Middle frontal gyrus (tissue), 1 donor: ENCODE results near the gene TLE1.
"Not testable (repeated sequence)": the region's sequence is repeated elsewhere in the genome, so short reads cannot be mapped to it uniquely, and the experiment has no call there.

Experiments used
- DNase-seq: peaks from one replicate; pipeline ENCODE4 v3.0.0-alpha.2; 2015; ENCODE audit warnings: low spot score; ENCODE audit errors: extremely low spot score

TLE1 gene

GRCh38 chr9:81622471-81623255 is 66.7 kb downstream of the TLE1 start:
- no peak for DNase-seq

DNA sequence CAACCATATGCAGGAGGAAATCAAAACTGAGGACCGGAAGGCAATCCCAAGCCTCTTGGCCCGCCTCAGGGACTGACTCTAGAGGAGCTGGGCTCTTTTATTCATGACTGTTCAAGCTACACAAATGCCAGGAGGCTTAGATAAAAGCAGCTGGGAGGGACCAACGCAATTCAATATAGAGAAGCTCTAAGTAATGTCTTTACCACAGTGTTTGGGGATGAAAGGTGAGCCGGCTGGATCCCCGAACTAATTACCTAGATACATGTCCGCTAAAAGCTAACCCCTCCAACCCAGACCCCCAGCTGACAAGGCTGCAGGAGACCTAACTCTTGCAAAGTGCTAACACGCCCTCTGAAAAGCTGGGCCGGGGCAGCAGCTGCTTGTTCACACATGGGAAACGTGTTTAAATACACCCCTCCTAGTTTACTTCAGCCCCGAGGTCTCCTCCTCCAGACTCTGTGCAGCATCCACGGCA is 67.5 kb downstream of the TLE1 start:
- no peak for DNase-seq

- no peak for DNase-seq
These were observed 68.2 kb downstream of the TLE1 start for GRCh38 chr9:81621118-81621517.

DNA sequence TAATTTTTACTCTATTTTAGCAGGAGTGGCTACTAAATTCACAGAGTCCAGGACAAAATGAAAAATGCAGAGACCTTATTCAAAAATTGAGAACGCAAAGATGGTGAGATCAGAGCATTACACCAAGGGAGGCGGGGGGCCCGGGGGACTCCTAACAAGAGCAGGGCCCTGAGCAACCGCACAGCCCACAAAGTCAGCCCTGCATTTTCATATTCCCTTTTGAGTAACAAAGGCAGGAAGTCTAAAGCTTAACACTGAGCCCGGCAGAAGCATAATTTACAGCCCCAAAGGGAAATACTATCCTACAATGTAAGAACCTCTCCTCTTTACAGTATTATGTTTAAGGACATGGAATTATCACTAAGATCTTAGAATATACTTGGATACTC is 69.4 kb downstream of the TLE1 start:
- no peak for DNase-seq

DNA sequence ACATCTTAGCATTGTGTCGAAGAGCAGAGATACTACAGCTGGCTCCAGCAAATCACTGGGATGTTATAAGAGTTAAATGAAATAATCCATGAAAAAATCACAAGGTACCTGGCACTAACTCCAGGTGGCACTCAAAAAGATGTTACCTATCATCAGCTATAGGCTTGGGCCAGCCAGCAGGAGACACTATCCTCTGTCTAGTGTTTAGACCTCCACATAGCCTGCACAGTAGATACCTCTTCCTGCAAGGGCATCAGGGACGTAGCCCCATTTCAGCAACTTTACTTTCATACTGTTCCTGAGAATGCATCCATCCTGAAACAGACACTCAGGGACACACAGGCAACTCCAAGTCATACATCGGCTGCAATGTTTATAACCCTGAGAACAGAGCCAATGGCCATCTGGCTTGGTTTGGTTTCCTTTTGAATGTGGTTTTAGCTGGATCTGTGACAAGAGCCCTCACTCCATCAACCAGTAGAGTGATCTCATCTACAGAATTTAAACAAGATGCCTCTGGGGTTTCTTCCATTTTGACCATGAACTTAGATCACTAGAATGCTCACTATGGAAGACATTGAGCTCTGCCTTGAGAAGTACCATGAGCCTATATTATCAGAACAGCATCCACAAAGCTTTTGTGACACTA is 69.9 kb downstream of the TLE1 start:
- DNase-seq: no peak

DNA sequence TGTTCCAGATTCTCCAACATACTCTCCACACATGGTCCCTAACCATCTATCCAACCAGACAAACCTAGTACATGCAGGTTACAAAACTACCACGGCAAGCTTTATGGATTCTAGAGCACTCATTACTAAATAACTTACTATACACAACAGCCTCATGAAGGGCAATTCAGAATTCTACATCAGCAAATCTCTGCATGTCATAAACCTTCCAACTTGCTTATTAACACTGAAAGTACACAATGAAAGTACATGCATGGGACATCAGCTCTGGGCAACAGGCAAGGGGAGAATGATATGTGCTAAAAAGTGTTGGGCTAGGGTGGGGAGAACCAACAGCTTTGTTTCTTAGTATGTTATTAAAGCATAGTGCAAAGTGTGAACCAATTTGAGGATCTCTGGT is 70.4 kb downstream of the TLE1 start:
- no peak for DNase-seq

GRCh38 chr9:81616141-81616540 is 73.2 kb downstream of the TLE1 start:
- DNase-seq: no peak

- DNase-seq: no peak
These were observed 75.0 kb downstream of the TLE1 start for GRCh38 chr9:81614335-81614734.

DNA sequence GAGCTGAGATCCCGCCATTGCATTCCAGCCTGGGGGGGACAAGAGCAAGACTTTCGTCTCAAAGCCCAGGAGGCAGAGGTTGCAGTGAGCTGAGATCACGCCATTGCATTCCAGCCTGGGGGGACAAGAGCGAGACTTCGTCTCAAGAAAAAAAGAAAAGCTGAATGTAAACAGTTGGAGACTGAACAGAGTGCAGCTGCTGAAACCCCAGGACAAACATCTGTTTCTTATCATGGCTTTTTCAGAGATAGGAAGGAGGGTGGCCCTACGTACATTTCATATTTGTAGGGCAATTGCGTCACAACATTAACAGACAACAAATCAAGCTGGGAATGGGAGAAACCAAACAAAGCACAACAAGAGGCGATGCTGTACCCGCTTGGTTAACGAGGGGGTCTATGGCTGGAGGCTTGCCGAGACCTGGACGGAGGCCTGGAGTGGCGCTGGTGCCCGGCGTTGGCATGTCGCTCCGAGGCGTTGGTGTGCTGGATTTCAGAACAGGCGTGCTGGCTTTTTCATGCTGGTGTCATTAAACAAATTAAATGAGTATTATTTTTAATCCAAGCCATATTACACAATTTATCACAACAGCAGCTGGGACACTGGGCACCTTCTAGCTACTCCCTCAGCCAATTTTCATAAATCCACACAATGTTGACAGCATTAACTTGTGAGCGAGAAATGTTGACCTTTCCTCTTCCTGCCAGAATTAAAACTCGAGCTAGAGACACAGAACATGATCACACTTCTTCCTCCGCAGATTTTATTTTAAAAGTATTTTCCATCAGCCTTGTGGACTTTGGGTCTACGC is 76.1 kb downstream of the TLE1 start:
- no peak for DNase-seq

DNA sequence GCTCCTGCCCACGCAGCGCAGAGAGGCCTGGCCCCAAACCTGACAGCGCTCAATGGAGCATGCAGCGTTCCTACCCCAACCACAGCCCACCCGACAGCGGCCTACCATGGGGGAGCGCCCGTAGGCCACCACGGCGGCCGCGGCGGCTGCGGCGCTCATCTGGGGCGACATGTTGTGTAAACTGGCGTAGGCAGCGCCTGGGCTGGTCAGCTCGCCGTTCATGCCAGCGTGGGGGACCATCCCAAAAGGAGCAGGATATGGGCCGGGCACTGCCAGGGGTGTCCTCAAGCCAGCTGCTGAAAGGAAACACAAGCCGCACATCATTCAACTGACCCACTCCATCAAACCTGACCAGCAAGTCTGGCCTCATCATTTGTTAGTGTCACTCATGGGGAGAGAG is 77.7 kb downstream of the TLE1 start:
- DNase-seq: no peak

GRCh38 chr9:81610740-81611107 is 78.6 kb downstream of the TLE1 start:
- no peak for DNase-seq

GRCh38 chr9:81609782-81610739 is 79.3 kb downstream of the TLE1 start:
- DNase-seq: no peak

- DNase-seq: no peak
These were observed 81.1 kb downstream of the TLE1 start for GRCh38 chr9:81608289-81608657.

- no peak for DNase-seq
These were observed 81.6 kb downstream of the TLE1 start for GRCh38 chr9:81607593-81608288.

DNA sequence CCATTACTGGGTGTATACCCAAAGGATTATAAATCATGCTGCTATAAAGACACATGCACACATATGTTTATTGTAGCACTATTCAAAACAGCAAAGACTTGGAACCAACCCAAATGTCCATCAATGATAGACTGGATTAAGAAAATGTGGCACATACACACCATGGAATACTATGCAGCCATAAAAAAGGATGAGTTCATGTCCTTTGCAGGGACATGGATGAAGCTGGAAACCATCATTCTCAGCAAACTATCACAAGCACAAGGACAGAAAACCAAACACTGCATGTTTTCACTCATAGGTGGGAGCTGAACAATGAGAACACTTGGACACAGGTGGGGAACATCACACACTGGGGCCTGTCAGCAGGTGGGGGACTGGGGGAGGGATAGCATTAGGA is 83.1 kb downstream of the TLE1 start:
- not testable (repeated sequence) for DNase-seq

DNA sequence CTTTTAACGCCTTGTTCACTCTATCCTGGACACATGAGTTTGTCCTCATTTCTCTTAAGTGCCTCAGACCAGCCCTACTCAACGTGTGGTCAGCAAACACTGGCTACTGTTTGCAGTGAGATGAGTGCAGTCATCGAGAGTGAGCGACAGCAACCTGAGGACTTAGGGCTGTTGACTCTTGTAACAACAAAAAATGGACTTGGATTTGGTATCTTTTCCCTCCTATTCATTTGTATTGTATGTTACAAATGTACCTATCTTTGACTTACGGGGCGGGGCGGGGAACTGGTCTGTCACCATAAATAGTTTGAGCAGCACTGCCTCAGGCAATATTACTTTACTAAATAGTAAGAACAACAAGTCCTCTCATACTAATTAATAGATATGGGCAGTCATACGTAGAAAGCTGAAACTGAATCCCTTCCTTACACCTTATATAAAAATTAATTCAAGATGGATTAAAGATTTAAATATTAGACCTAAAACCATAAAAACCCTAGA is 84.1 kb downstream of the TLE1 start:
- no peak for DNase-seq

DNA sequence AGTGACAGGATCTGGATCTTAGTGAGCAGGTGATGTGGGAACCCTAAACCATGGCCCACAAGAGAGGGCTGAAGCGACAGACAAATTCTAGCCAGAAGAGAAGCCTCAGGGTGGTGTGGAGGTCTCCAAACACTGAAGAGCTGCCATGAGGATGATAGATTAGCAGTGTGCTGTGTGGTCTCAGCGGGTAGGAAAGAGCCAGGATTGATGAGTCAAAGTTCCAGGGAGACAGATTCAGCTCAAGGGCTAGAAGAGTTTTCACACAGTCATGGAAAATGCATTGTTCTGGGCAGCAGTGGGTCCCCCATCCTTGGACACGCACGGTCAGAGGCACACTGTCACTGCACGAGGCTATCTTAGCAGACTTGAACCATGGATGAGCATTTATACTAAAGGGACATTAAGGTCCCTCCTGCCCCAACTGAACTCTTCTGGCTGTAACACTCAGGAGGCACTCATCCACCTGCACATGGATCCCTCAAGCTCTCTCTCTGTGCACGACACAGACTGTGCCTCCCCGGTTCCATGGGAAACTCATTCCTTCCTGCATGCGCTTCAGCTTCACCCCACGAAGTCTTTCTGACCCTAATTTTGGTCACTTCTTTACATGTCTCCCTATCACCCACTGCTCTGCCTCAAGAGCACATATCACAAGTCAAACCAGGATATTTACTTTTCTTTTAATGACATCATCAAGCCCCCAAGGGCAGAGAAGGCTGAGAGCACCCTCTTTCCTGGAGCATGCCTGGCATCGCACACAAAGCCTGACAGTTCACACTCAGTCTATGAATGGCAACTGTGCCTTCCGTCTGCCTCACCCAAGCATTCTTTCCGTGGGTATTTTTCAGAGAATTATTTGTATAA is 84.8 kb downstream of the TLE1 start:
- DNase-seq: no peak

- DNase-seq: no peak
These were observed 86.3 kb downstream of the TLE1 start for GRCh38 chr9:81602887-81603680.
